Thyroid gland (tissue), 4 donors: ENCODE data around the gene SPOP. TPM values are rescaled to one million over a fixed set of nuclear protein-coding genes. Genes with fewer than 3 reads are reported as not detected.

ENCODE experiments used
- DNase-seq, 2 donors: peaks; one replicate each; pipeline ENCODE4 v3.0.0-alpha.2; 2019
- H3K27ac ChIP-seq, 3 donors: fragments of 200-600 bp; sonication (generic); 1 replicate in 2 of 3; 2 replicates in 1 of 3; pipeline ENCODE4 v1.5.1; 2016 to 2019; ENCODE audit warnings: mild to moderate bottlenecking in 1 of 3, moderate library complexity in 1 of 3
- H3K27me3 ChIP-seq: fragments of 200-600 bp; sonication (generic); one replicate; pipeline ENCODE4 v1.5.1; 2019
- H3K36me3 ChIP-seq, 2 donors: fragments of 200-600 bp; sonication (generic); one replicate each; pipeline ENCODE4 v1.5.1; 2016 to 2019
- H3K4me1 ChIP-seq, 2 donors: fragments of 200-600 bp; sonication (generic); one replicate each; pipeline ENCODE4 v1.5.1; 2017 to 2019
- H3K4me3 ChIP-seq, 3 donors: fragments of 200-600 bp; sonication (generic); replicated peaks in 1 of 3; 1 replicate in 2 of 3; 2 replicates in 1 of 3; pipeline ENCODE4 v1.5.1; 2016; ENCODE audit warnings: mild to moderate bottlenecking in 1 of 3
- H3K9me3 ChIP-seq: fragments of 200-600 bp; sonication (generic); one replicate; pipeline ENCODE4 v1.5.1; 2017
- POLR2A ChIP-seq, 2 donors: fragments of 450-650 bp; IDR thresholded peaks; one replicate each; pipeline ENCODE4 v1.6.1; 2017; ENCODE audit warnings: antibody characterized with exemption in 2 of 2, mild to moderate bottlenecking in 2 of 2, moderate library complexity in 1 of 2
- WGBS, 2 donors: methylation state at CpG; one replicate each; pipeline ENCODE4 v1.1.5; 2017; 5-methylcytosine and 5-hydroxymethylcytosine counted together
- intact Hi-C: fragments of 100-400 bp; cut with DNase I; formaldehyde crosslinking; loops from one replicate; pipeline ENCODE4 v1.15.1; 2023
- total RNA-seq, 4 donors: library from RNA; depleted of rRNA; stranded (reverse); fragments of >200 nt; gene quantifications; one replicate each; pipeline ENCODE4 v1.2.3, GENCODE V29; 2016
- TF ChIP-seq, protein P1 (sequence below), 6 experiments: fragments of 200-600 bp in 3 of 6; fragments of 450-650 bp in 3 of 6; sonication (generic) in 3 of 6; IDR thresholded peaks; one replicate each; pipeline ENCODE4 v1.5.1; 2016 to 2019; ENCODE audit warnings: antibody characterized with exemption in 6 of 6, mild to moderate bottlenecking in 2 of 6, inconsistent platforms in 1 of 6, moderate library complexity in 1 of 6

The SPOP gene
- total RNA-seq, 4 donors from 2014 or later = 78.5 to 86.4 (median 81.6) TPM

DNA sequence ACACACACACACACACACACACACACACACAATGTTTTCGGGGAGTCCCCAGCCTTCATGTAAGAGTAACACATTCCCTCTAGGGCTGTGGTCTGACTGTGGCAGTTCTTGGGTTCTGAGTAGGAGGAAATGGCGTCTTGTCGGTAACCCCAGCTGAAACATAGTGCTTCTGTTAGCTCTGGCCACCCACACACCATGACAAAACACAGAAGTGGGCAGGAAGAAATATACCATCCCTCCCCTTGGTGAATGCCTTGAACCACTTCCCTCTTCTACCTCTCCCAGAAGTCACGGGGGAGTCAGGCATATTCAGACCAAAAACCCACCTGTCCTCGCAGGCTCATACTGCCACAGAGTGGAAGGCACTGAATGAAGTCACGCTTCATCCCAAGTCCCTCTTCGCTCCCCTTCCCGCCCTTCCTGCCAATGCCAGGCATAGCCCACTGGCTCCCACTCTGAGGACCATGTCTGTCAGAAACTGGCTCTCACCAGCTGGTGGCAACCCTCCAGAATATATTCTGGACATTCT, 18.4 kb upstream of the SPOP start:
- no peak for DNase-seq
- TF ChIP-seq, protein P1, sequence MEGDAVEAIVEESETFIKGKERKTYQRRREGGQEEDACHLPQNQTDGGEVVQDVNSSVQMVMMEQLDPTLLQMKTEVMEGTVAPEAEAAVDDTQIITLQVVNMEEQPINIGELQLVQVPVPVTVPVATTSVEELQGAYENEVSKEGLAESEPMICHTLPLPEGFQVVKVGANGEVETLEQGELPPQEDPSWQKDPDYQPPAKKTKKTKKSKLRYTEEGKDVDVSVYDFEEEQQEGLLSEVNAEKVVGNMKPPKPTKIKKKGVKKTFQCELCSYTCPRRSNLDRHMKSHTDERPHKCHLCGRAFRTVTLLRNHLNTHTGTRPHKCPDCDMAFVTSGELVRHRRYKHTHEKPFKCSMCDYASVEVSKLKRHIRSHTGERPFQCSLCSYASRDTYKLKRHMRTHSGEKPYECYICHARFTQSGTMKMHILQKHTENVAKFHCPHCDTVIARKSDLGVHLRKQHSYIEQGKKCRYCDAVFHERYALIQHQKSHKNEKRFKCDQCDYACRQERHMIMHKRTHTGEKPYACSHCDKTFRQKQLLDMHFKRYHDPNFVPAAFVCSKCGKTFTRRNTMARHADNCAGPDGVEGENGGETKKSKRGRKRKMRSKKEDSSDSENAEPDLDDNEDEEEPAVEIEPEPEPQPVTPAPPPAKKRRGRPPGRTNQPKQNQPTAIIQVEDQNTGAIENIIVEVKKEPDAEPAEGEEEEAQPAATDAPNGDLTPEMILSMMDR (IDR thresholded peaks at IDR 0.05) = no peak
- TF ChIP-seq POLR2A (IDR thresholded peaks at IDR 0.05) = no peak
- H3K27me3 ChIP-seq = no peaks in the 10 kb centered on the region
- H3K4me3 ChIP-seq = no peak overlapping the region
- peaks cover 13 to 16% of the 10 kb centered on the region in 2 donors for H3K36me3 ChIP-seq
- 78% methylated on average over 8 of the region's 8 CpGs for WGBS, 2 donors
- H3K9me3 ChIP-seq = no peaks in the 10 kb centered on the region
- H3K27ac ChIP-seq = no peak overlapping the region
- H3K4me1 ChIP-seq = peaks cover 0 to 15% of the 10 kb centered on the region in 2 donors
- intact Hi-C loops = loop anchor here (10.0 kb wide), 1 partner anchor 299 kb away; the partner anchor contains the start of gene DLX3

DNA sequence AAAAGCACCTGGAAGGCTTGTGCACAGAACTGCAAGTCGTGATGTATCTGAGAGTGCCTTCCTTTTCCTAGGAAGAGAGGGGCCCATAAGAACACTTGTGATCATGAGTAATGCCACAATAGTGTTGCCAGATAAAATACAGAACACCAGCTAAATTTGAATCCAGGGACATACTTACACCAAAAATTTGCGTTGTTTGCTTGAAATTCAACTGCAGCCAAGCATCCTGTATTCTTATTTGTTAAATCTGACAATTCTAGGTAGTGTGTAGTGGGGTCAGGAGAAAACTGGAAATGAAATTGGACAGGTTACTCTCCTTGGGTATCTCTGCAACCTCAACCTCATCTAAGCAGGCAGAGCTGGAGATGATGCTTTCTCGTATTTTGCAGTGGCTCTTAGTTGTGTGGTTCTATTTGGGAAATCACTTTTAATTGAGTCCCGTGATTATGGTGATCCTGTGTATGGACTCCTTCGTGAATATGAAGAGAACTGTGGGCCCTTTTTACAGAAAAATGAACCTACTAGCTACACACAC, 17.9 kb upstream of the SPOP start:
- Histone ChIP-seq H3K27me3 (no peaks in the 10 kb centered on the region), H3K4me1 (peaks cover 0 to 16% of the 10 kb centered on the region in 2 donors), H3K36me3 (peaks cover 8 to 11% of the 10 kb centered on the region in 2 donors), H3K9me3 (no peaks in the 10 kb centered on the region), H3K4me3 (no peak overlapping the region), H3K27ac (no peak overlapping the region)
- intact Hi-C loops = loop anchor here (10.0 kb wide), 1 partner anchor 299 kb away; the partner anchor contains the start of gene DLX3
- no peak for DNase-seq
- 40 to 53% methylated on average over 5 of the region's 5 CpGs for WGBS, 2 donors
- no peak for TF ChIP-seq POLR2A (IDR thresholded peaks at IDR 0.05)
- TF ChIP-seq, protein P1 (IDR thresholded peaks at IDR 0.05) = peak in 1 of 6 experiments; percentile 4

DNA sequence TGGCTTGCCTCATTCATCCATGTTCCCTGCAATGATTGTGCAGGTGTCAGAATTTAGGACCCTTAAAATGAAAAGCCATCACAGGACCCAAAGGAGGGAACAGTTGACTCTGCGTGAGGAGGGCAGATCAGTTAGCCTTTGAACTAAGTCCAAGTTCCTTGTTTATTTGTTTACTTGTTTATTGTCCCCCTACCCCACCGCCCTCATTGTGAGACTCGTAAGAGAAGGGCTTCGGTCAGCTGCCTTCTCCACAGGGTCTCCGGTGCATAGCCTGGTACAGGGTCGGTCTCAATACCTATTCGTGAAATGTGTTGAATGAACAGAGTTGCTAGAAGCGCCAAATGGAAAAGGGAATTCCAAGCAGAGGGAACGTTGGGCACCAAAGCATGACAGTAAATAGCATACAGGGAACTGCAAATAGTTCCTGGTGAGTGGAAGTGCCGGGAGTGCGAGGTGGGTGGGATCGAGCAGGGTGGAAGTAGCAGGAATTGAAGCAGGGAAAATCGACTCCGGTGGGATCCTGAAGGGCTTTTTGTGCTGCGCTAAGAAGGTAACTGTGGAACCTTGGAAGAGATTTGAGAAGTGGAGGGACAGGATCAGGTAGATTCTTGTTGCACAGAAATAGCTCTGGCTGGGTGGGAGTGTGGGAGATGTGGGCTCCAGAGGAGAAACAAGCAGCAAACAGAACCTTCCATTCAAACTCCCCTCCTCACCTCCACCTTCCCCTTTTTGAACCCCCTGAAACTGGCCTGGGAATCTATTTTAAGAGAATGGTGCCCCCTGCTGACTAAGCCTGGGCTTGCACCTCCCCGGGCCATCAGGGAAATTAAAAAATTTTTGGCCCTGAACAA, 17.2 kb upstream of the SPOP start:
- no peaks in the 10 kb centered on the region for H3K9me3 ChIP-seq
- DNase-seq = peak; percentile 62 to 64
- no peak overlapping the region for H3K4me3 ChIP-seq
- intact Hi-C loops = loop anchor here (10.0 kb wide), 1 partner anchor 300 kb away; the partner anchor contains the start of gene DLX3
- no peak overlapping the region for H3K27ac ChIP-seq
- H3K27me3 ChIP-seq = no peaks in the 10 kb centered on the region
- TF ChIP-seq, protein P1 (IDR thresholded peaks at IDR 0.05) = peak; percentile 84 to 99 (median 93)
- TF ChIP-seq POLR2A (IDR thresholded peaks at IDR 0.05) = no peak
- WGBS, 2 donors = 18 to 23% methylated on average over 16 of the region's 16 CpGs
- peaks cover 0 to 16% of the 10 kb centered on the region in 2 donors for H3K4me1 ChIP-seq
- H3K36me3 ChIP-seq = peaks cover under 1 to 4% of the 10 kb centered on the region in 2 donors

DNA sequence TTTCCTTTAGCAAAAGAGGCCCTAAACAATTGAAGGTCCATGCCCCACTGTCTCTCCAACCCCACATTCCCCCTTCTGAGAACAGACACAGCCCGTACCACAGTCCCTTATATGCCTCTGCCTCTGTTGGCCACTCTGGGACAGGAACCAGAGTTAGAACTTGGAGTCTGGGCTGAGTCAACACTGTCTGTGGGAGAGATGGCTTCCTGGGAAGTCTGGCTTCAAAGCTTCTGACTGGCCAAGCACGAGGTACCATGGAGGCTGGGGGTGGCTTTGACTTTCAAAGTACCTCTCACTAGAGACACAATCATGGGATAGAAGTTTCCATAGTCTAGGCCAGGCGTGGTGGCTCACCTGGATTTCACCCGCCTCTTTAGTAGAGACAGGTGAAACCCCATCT, 14.9 kb upstream of the SPOP start:
- intact Hi-C loops = loop anchor here (2.0 to 10.0 kb wide), 2 partner anchors 122 to 302 kb away; partner anchors contain the start of gene DLX3
- DNase-seq = no peak
- WGBS, 2 donors = 82 to 85% methylated on average over 4 of the region's 4 CpGs
- no peaks in the 10 kb centered on the region for H3K36me3 ChIP-seq
- H3K27ac ChIP-seq = no peak overlapping the region
- TF ChIP-seq, protein P1 (IDR thresholded peaks at IDR 0.05) = no peak
- TF ChIP-seq POLR2A (IDR thresholded peaks at IDR 0.05) = no peak
- no peaks in the 10 kb centered on the region for H3K27me3 ChIP-seq
- H3K4me1 ChIP-seq = peaks cover 0 to 16% of the 10 kb centered on the region in 2 donors
- no peaks in the 10 kb centered on the region for H3K9me3 ChIP-seq
- no peak overlapping the region for H3K4me3 ChIP-seq
